Smooth muscle cell (in vitro differentiated cells): ENCODE measurements around the gene ADCY3. TPM values are rescaled to one million over a fixed set of nuclear protein-coding genes. Genes with fewer than 3 reads are reported as not detected.

ENCODE experiments used
- DNase-seq: peaks from one replicate; lab custom pipeline; 2025; ENCODE audit not compliant: unreplicated experiment; lab: John Stamatoyannopoulos, UW
- H2AFZ ChIP-seq: fragments of 200-600 bp; sonication (generic); 2 replicates; pipeline ENCODE4 v1.6.0; 2016; ENCODE audit warnings: antibody characterized with exemption, low read depth, mild to moderate bottlenecking
- H3F3A ChIP-seq: fragments of 200-600 bp; sonication (generic); 2 replicates; pipeline ENCODE4 v1.6.0; 2017; ENCODE audit warnings: antibody characterized with exemption, low read depth
- H3K27ac ChIP-seq: fragments of 200-600 bp; sonication (generic); 2 replicates; pipeline ENCODE4 v1.5.1; 2016; ENCODE audit warnings: low read depth, mild to moderate bottlenecking
- H3K27me3 ChIP-seq: fragments of 200-600 bp; sonication (generic); 2 replicates; pipeline ENCODE4 v1.6.1; 2016; ENCODE audit warnings: low read depth, mild to moderate bottlenecking
- H3K36me3 ChIP-seq: fragments of 200-600 bp; sonication (generic); 2 replicates; pipeline ENCODE4 v1.5.1; 2016; ENCODE audit warnings: low read depth
- H3K4me1 ChIP-seq: fragments of 200-600 bp; sonication (generic); 2 replicates; pipeline ENCODE4 v1.5.1; 2016; ENCODE audit warnings: low read depth
- H3K4me2 ChIP-seq: fragments of 200-600 bp; sonication (generic); 2 replicates; pipeline ENCODE4 v1.6.0; 2016; ENCODE audit warnings: mild to moderate bottlenecking
- H3K4me3 ChIP-seq: fragments of 200-600 bp; sonication (generic); 2 replicates; pipeline ENCODE4 v1.5.1; 2016; ENCODE audit warnings: mild to moderate bottlenecking
- H3K79me2 ChIP-seq: fragments of 200-600 bp; sonication (generic); 2 replicates; pipeline ENCODE4 v1.6.0; 2016; ENCODE audit warnings: low read depth, mild to moderate bottlenecking
- H3K9ac ChIP-seq: fragments of 200-600 bp; sonication (generic); 2 replicates; pipeline ENCODE4 v1.6.0; 2016; ENCODE audit warnings: low read depth
- H3K9me3 ChIP-seq: fragments of 200-600 bp; sonication (generic); replicated peaks from 2 replicates; pipeline ENCODE4 v1.5.1; 2016; ENCODE audit warnings: low read depth
- H4K20me1 ChIP-seq: fragments of 200-600 bp; sonication (generic); 2 replicates; pipeline ENCODE4 v1.6.0; 2016; ENCODE audit warnings: low read depth
- CTCF ChIP-seq: fragments of 200-600 bp; sonication (generic); IDR thresholded peaks from 2 replicates; pipeline ENCODE4 v1.5.1; 2017; ENCODE audit warnings: borderline replicate concordance, mild to moderate bottlenecking, antibody characterized with exemption; ENCODE audit not compliant: insufficient read depth, poor library complexity, severe bottlenecking
- WGBS: methylation state at CpG from one replicate; pipeline ENCODE4 v1.1.7; 2016; ENCODE audit warnings: low lambda C conversion rate; 5-methylcytosine and 5-hydroxymethylcytosine counted together
- polyA plus RNA-seq: library from polyadenylated mRNA; unstranded; fragments of >200 nt; fragmentation: Nextera tagmentation; extraction: Ambion mirVana; gene quantifications from 2 replicates; pipeline ENCODE4 v1.2.1, GENCODE V29; 2016
- total RNA-seq: library from RNA; depleted of rRNA; stranded (reverse); fragments of >200 nt; gene quantifications from 2 replicates; pipeline ENCODE4 v1.2.3, GENCODE V29; 2014

The ADCY3 gene
- total and polyA plus RNA-seq, 2 experiments from 2014 or later, result 20.8 to 41.7 TPM

GRCh38 chr2:24832931-24833701 lies 86.9 kb downstream of the ADCY3 start:
- WGBS, result 90% methylated on average over 22 of the region's 22 CpGs
- no peaks in the 10 kb centered on the region for H3K9me3 ChIP-seq
- no peak for TF ChIP-seq CTCF
- H3K4me3 ChIP-seq, result no peak overlapping the region
- H3K4me2 ChIP-seq, result no peak overlapping the region
- H3F3A ChIP-seq, result no peaks in the 10 kb centered on the region
- peaks cover 12% of the 10 kb centered on the region for H3K4me1 ChIP-seq
- no peak overlapping the region for H3K27ac ChIP-seq
- no peaks in the 10 kb centered on the region for H3K27me3 ChIP-seq
- H3K79me2 ChIP-seq, result no peaks in the 10 kb centered on the region
- no peaks in the 10 kb centered on the region for H3K36me3 ChIP-seq
- H3K9ac ChIP-seq, result no peak overlapping the region
- no peaks in the 10 kb centered on the region for H4K20me1 ChIP-seq
- H2AFZ ChIP-seq, result no peak overlapping the region
- DNase-seq, result no peak

- Histone ChIP-seq H3K27me3 (no peaks in the 10 kb centered on the region), H3K79me2 (no peaks in the 10 kb centered on the region), H4K20me1 (no peaks in the 10 kb centered on the region), H3K4me1 (peaks cover 12% of the 10 kb centered on the region), H3K9me3 (no peaks in the 10 kb centered on the region), H3K36me3 (no peaks in the 10 kb centered on the region), H2AFZ (no peak overlapping the region), H3K9ac (no peak overlapping the region), H3K27ac (no peak overlapping the region), H3K4me3 (no peak overlapping the region), H3K4me2 (no peak overlapping the region), H3F3A (no peaks in the 10 kb centered on the region)
- WGBS, result 81% methylated on average over 9 of the region's 9 CpGs
- no peak for TF ChIP-seq CTCF
- DNase-seq, result no peak
Measured at GRCh38 chr2:24832521-24832920, 87.5 kb downstream of the ADCY3 start.

GRCh38 chr2:24832073-24832461 lies 88.0 kb downstream of the ADCY3 start:
- no peaks in the 10 kb centered on the region for H3K27me3 ChIP-seq
- H2AFZ ChIP-seq, result no peak overlapping the region
- 93% methylated on average over 8 of the region's 14 CpGs for WGBS
- TF ChIP-seq CTCF, result no peak
- H3K27ac ChIP-seq, result no peak overlapping the region
- H4K20me1 ChIP-seq, result no peaks in the 10 kb centered on the region
- H3K4me2 ChIP-seq, result no peak overlapping the region
- no peaks in the 10 kb centered on the region for H3F3A ChIP-seq
- H3K9ac ChIP-seq, result no peak overlapping the region
- no peaks in the 10 kb centered on the region for H3K36me3 ChIP-seq
- no peak overlapping the region for H3K4me3 ChIP-seq
- H3K79me2 ChIP-seq, result no peaks in the 10 kb centered on the region
- H3K9me3 ChIP-seq, result no peaks in the 10 kb centered on the region
- peaks cover 12% of the 10 kb centered on the region for H3K4me1 ChIP-seq
- no peak for DNase-seq
